Type B pancreatic cell (in vitro differentiated cells): ENCODE results near the gene SLC34A1. TPM values are rescaled to one million over a fixed set of nuclear protein-coding genes. Genes with fewer than 3 reads are reported as not detected.

Source experiments
- DNase-seq: peaks from one replicate; pipeline ENCODE4 v3.0.0; 2021; ENCODE audit warnings: mixed read lengths; ENCODE audit not compliant: unreplicated experiment; ENCODE audit errors: extremely low spot score
- H3K27ac Mint-ChIP-seq: 2 replicates; pipeline ENCODE4 v1.8.0; 2021; ENCODE audit warnings: mild to moderate bottlenecking, mixed read lengths
- H3K27me3 Mint-ChIP-seq: 2 replicates; pipeline ENCODE4 v1.8.0; 2021; ENCODE audit warnings: mixed read lengths
- H3K36me3 Mint-ChIP-seq: 2 replicates; pipeline ENCODE4 v1.8.0; 2021; ENCODE audit warnings: mixed read lengths
- H3K4me1 Mint-ChIP-seq: one replicate; pipeline ENCODE4 v1.8.0; 2021; ENCODE audit warnings: mixed read lengths; ENCODE audit not compliant: unreplicated experiment
- H3K4me3 Mint-ChIP-seq: 2 replicates; pipeline ENCODE4 v1.8.0; 2021; ENCODE audit warnings: mild to moderate bottlenecking, mixed read lengths
- H3K9me3 Mint-ChIP-seq: 2 replicates; pipeline ENCODE4 v1.8.0; 2021; ENCODE audit warnings: mixed read lengths
- total RNA-seq: library from RNA; stranded (reverse); gene quantifications from 2 replicates; pipeline ENCODE4 v1.2.1, GENCODE V29; 2021; ENCODE audit warnings: low replicate concordance
- TF ChIP-seq, protein P1 (sequence below): fragments of 200-600 bp; sonication (generic); conservative IDR thresholded peaks from 2 replicates; pipeline ENCODE4 v1.5.0; 2021; ENCODE audit warnings: antibody characterized with exemption, mild to moderate bottlenecking

SLC34A1 gene
- total RNA-seq, 1 donor from 2014 or later: 0.22 TPM

DNA sequence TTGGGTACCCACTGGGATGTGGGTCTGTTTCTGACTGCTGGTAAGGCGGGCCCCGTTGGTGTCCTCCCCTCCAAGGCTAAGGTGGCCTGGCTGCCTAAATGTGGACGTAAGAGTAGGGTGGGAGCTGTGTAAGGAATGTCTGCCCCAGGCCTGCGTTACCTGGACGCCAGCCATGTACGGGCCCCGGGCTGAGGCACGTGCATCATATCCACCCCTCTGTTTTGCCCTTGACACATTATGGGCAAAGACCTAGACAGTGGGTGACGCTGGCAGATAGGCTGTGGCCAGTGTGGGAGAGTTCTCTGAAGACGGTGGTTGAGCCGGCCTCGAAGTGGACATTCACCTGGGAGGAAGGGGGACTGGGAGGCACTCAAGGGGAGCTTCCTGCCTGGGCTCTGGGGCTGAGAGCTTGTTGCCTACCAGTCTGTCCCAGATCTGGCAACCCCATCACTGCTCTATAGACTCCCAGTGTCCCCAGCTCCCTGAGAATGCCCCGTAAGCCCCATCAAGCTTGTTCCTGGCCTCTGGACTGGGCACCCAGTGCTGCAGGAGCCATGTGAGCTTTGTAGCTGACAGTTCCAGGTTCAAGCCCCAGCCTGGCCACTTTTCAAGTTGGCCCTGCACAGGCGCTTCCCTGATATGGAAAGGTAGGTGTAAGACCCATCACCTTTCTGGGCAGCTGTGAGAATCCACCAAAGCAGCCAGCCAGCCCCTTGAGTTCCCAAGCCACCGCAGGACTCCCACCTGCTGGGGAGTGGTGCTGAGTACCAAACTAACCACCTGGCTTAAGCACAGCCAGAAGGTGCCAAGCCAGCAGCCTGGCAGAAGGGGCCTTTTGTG is 59.1 kb downstream of the SLC34A1 start:
- DNase-seq: no peak
- peak overlapping the region; percentile 39 for H3K27ac Mint-ChIP-seq
- H3K4me1 Mint-ChIP-seq: peaks cover 19% of the 10 kb centered on the region

DNA sequence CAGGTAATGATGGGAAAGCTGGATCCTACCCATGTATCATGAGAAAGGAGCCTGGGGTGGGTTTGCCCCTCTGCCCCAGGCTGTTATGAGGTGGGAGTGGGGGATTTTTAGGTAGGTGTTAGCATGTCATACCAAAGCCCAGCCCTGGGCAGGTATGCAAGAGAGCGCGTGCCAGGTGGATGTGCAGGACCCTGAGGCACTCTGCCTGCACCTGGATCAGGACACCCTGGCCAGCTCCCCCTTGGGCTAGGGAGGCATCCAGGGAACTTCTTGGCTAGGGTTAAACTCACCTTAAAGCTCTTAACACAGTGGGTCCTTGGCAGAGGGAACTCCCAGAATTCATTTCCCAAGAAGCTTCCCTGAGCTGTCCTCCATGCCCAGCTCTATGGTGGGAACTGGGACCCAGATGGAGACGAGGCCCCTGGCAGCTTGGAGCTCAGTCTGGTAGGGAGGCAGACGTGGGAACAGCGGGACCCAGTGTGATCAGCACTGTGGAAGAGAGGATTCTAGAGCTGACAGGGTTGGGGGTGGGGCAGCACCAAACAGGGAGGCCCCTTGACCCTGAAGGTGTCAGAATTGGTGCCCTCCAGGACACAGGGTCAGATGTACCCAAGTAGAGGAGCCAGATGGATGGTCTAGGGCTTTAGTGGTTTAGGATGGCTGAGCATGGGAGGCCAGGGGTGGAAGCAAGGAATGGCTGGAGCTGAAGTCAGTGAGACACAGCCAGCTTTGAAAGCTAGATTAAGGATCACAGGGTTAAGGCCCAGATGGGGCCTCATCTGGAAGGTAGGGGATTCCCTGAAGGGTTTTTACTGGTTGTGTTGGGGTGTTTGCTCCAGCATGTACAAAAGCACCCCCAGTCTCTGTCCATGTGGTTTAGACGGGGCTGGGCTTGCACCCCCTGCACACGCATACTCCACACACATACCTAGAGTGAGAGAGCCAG is 60.1 kb downstream of the SLC34A1 start:
- Mint-ChIP-seq H3K36me3 (peaks cover 7% of the 10 kb centered on the region), H3K4me1 (peaks cover 24% of the 10 kb centered on the region), H3K4me3 (peak overlapping the region; percentile 83), H3K9me3 (no peaks in the 10 kb centered on the region), H3K27ac (peak overlapping the region; percentile 84), H3K27me3 (peaks cover 27% of the 10 kb centered on the region)
- no peak for DNase-seq
- TF ChIP-seq, protein P1, sequence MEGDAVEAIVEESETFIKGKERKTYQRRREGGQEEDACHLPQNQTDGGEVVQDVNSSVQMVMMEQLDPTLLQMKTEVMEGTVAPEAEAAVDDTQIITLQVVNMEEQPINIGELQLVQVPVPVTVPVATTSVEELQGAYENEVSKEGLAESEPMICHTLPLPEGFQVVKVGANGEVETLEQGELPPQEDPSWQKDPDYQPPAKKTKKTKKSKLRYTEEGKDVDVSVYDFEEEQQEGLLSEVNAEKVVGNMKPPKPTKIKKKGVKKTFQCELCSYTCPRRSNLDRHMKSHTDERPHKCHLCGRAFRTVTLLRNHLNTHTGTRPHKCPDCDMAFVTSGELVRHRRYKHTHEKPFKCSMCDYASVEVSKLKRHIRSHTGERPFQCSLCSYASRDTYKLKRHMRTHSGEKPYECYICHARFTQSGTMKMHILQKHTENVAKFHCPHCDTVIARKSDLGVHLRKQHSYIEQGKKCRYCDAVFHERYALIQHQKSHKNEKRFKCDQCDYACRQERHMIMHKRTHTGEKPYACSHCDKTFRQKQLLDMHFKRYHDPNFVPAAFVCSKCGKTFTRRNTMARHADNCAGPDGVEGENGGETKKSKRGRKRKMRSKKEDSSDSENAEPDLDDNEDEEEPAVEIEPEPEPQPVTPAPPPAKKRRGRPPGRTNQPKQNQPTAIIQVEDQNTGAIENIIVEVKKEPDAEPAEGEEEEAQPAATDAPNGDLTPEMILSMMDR: no peak

More for the DNA sequence above, 59.1 kb downstream of the SLC34A1 start:
- Mint-ChIP-seq H3K36me3 (peaks cover 11% of the 10 kb centered on the region), H3K9me3 (no peaks in the 10 kb centered on the region), H3K27me3 (peaks cover 22% of the 10 kb centered on the region), H3K4me3 (no peak overlapping the region)
- TF ChIP-seq, protein P1: no peak

DNA sequence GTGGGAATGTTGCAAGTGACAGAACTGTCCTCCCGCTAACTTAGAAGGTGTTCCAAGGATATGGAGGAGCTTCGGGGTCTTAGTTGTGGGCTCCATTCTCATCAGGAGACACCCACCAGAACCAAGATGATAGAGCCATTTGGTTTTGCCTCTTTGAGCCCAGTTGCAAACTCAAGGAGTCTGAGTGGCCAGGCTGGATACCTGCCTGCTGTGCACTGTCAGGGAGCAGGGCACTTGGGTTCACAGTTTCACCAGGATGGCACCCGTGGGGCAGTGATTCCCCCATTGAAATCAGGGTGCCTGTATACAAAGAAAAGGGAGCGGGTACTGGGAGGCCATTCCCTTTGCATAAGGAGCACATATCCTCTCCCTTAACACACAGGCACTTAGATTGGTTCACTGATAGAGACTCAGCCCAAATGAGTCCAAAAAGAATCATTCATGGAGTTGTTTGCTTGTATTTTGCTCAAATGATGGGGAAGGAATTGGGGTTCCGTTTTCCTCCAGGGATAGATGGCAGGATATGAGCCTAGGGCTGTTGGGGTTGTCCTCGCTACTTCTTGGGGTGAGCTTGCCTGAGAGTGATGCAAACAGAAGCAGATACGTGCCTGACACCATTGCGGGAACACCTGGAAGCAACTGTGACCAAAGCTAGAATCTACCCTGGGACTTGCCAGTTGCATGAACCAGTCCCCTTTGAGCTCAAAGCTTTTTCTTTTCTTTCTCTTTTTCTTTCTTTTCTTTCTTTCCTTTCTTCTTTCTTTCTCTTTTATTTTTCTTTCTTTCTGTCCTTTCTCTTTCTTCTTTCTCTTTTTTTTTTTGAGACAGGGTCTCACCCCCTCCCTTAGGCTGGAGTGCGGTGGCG is 61.0 kb downstream of the SLC34A1 start:
- no peak for DNase-seq
- Mint-ChIP-seq H3K36me3 (no peaks in the 10 kb centered on the region), H3K4me1 (peaks cover 24% of the 10 kb centered on the region), H3K4me3 (peak overlapping the region; percentile 83), H3K27ac (peak overlapping the region; percentile 84), H3K9me3 (no peaks in the 10 kb centered on the region), H3K27me3 (peaks cover 27% of the 10 kb centered on the region)
- TF ChIP-seq, protein P1: no peak

DNA sequence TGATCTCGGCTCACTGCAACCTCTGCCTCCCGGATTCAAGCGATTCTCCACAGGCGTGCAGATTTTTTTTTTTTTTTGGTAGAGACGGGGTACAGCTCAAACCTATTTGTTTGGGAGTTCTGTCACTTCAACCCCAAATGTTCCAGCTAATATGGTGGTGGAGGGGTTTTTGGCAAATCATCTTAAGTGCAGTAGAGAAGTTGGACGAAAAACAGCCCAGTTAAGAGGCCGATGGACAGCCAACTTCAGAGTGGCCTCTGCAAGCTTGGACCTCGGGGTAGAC is 61.6 kb downstream of the SLC34A1 start:
- TF ChIP-seq, protein P1: no peak
- DNase-seq: no peak
- no peaks in the 10 kb centered on the region for H3K36me3 Mint-ChIP-seq
- peaks cover 24% of the 10 kb centered on the region for H3K4me1 Mint-ChIP-seq
- H3K9me3 Mint-ChIP-seq: no peaks in the 10 kb centered on the region
- H3K27me3 Mint-ChIP-seq: peaks cover 27% of the 10 kb centered on the region
- H3K4me3 Mint-ChIP-seq: peak overlapping the region; percentile 83
- H3K27ac Mint-ChIP-seq: peak overlapping the region; percentile 84
